ENCODE results near the gene BAK1. TPM values are rescaled to one million over a fixed set of nuclear protein-coding genes. Genes with fewer than 3 reads are reported as not detected.

Gene BAK1
- total and polyA plus RNA-seq, 2 donors (not counting 1 experiment from before 2014, with no cell fraction given) = 12.9 to 13.0 TPM

- H3K9me3 ChIP-seq (ENCODE audit: control insufficient read depth, insufficient read depth, low read depth, low read length) = no peaks in the 10 kb centered on the region
- no peak overlapping the region for H2AFZ ChIP-seq (ENCODE audit: low read length)
- H3K4me2 ChIP-seq (ENCODE audit: extremely low read depth, insufficient read depth, low read length) = no peak overlapping the region
- H3K9ac ChIP-seq (ENCODE audit: insufficient read depth, low read length) = no peak overlapping the region
- H3K27me3 ChIP-seq (ENCODE audit: control insufficient read depth, insufficient read depth, low read length) = no peaks in the 10 kb centered on the region
- H3K27ac ChIP-seq (ENCODE audit: insufficient read depth, low read length) = no peak overlapping the region
- peaks cover 3% of the 10 kb centered on the region for H3K4me1 ChIP-seq (ENCODE audit: control insufficient read depth, extremely low read depth, insufficient read depth, low read length)
- H3K4me3 ChIP-seq (replicated peaks in 1 of 4; ENCODE audit: control extremely low read depth in 1 of 4, insufficient read depth in 1 of 4, low read depth in 3 of 4, low read length in 4 of 4) = no peak overlapping the region
- peaks cover 26% of the 10 kb centered on the region for H3K79me2 ChIP-seq (ENCODE audit: control insufficient read depth, insufficient read depth, low read length)
- H4K20me1 ChIP-seq (ENCODE audit: control insufficient read depth, extremely low read depth, insufficient read depth, low read length) = no peaks in the 10 kb centered on the region
- H3K36me3 ChIP-seq (ENCODE audit: control insufficient read depth, insufficient read depth, low read length) = peaks cover 10% of the 10 kb centered on the region
- DNase-seq (ENCODE audit: low read depth in 2 of 2) = no peak
- no peak for TF ChIP-seq CTCF (conservative IDR thresholded peaks at IDR 0.05 in 1 of 2, IDR thresholded peaks at IDR 0.05 in 1 of 2; ENCODE audit: low read depth in 1 of 2, low read length in 2 of 2)
- no peak for TF ChIP-seq EZH2 (IDR thresholded peaks at IDR 0.05; ENCODE audit: low read length, missing control alignments)
These were observed 1.1 kb upstream of the BAK1 start for GRCh38 chr6:33581186-33581585.

GRCh38 chr6:33578588-33579011, 1.5 kb downstream of the BAK1 start:
- no peaks in the 10 kb centered on the region for H4K20me1 ChIP-seq (ENCODE audit: control insufficient read depth, extremely low read depth, insufficient read depth, low read length)
- no peak for TF ChIP-seq CTCF (conservative IDR thresholded peaks at IDR 0.05 in 1 of 2, IDR thresholded peaks at IDR 0.05 in 1 of 2; ENCODE audit: low read depth in 1 of 2, low read length in 2 of 2)
- no peak for TF ChIP-seq EZH2 (IDR thresholded peaks at IDR 0.05; ENCODE audit: low read length, missing control alignments)
- peak overlapping the region; percentile 16 for H3K9ac ChIP-seq (ENCODE audit: insufficient read depth, low read length)
- no peaks in the 10 kb centered on the region for H3K27me3 ChIP-seq (ENCODE audit: control insufficient read depth, insufficient read depth, low read length)
- peaks cover 26% of the 10 kb centered on the region for H3K79me2 ChIP-seq (ENCODE audit: control insufficient read depth, insufficient read depth, low read length)
- peaks cover 16% of the 10 kb centered on the region for H3K36me3 ChIP-seq (ENCODE audit: control insufficient read depth, insufficient read depth, low read length)
- H3K27ac ChIP-seq (ENCODE audit: insufficient read depth, low read length) = peak overlapping the region; percentile 34
- no peak for DNase-seq (ENCODE audit: low read depth in 2 of 2)
- peak overlapping the region; percentile 58 for H3K4me2 ChIP-seq (ENCODE audit: extremely low read depth, insufficient read depth, low read length)
- H3K4me3 ChIP-seq (replicated peaks in 1 of 4; ENCODE audit: control extremely low read depth in 1 of 4, insufficient read depth in 1 of 4, low read depth in 3 of 4, low read length in 4 of 4) = peak overlapping the region; percentile 5 to 97 (median 91)
- H3K9me3 ChIP-seq (ENCODE audit: control insufficient read depth, insufficient read depth, low read depth, low read length) = no peaks in the 10 kb centered on the region
- H3K4me1 ChIP-seq (ENCODE audit: control insufficient read depth, extremely low read depth, insufficient read depth, low read length) = peaks cover 3% of the 10 kb centered on the region
- H2AFZ ChIP-seq (ENCODE audit: low read length) = no peak overlapping the region

GRCh38 chr6:33578164-33578563, 1.9 kb downstream of the BAK1 start:
- H3K9ac ChIP-seq (ENCODE audit: insufficient read depth, low read length) = no peak overlapping the region

More at GRCh38 chr6:33578164-33578563, 1.9 kb downstream of the BAK1 start:
- TF ChIP-seq CTCF (conservative IDR thresholded peaks at IDR 0.05 in 1 of 2, IDR thresholded peaks at IDR 0.05 in 1 of 2; ENCODE audit: low read depth in 1 of 2, low read length in 2 of 2) (no peak), EZH2 (IDR thresholded peaks at IDR 0.05; ENCODE audit: low read length, missing control alignments) (no peak)
- Histone ChIP-seq H2AFZ (ENCODE audit: low read length) (no peak overlapping the region), H3K79me2 (ENCODE audit: control insufficient read depth, insufficient read depth, low read length) (peaks cover 26% of the 10 kb centered on the region), H3K4me1 (ENCODE audit: control insufficient read depth, extremely low read depth, insufficient read depth, low read length) (peaks cover 3% of the 10 kb centered on the region), H3K9me3 (ENCODE audit: control insufficient read depth, insufficient read depth, low read depth, low read length) (no peaks in the 10 kb centered on the region), H4K20me1 (ENCODE audit: control insufficient read depth, extremely low read depth, insufficient read depth, low read length) (no peaks in the 10 kb centered on the region), H3K4me2 (ENCODE audit: extremely low read depth, insufficient read depth, low read length) (peak overlapping the region; percentile 58), H3K27me3 (ENCODE audit: control insufficient read depth, insufficient read depth, low read length) (no peaks in the 10 kb centered on the region), H3K36me3 (ENCODE audit: control insufficient read depth, insufficient read depth, low read length) (peaks cover 16% of the 10 kb centered on the region), H3K4me3 (replicated peaks in 1 of 4; ENCODE audit: control extremely low read depth in 1 of 4, insufficient read depth in 1 of 4, low read depth in 3 of 4, low read length in 4 of 4) (peak overlapping the region in 1 of 4 experiments; percentile 89), H3K27ac (ENCODE audit: insufficient read depth, low read length) (peak overlapping the region; percentile 34)
- no peak for DNase-seq (ENCODE audit: low read depth in 2 of 2)
